ENCODE results near the gene STAP2. TPM values are rescaled to one million over a fixed set of nuclear protein-coding genes. Genes with fewer than 3 reads are reported as not detected.

STAP2 gene
- total RNA-seq, 4 donors from 2014 or later = 1.5 to 2.9 (median 1.8) TPM

DNA sequence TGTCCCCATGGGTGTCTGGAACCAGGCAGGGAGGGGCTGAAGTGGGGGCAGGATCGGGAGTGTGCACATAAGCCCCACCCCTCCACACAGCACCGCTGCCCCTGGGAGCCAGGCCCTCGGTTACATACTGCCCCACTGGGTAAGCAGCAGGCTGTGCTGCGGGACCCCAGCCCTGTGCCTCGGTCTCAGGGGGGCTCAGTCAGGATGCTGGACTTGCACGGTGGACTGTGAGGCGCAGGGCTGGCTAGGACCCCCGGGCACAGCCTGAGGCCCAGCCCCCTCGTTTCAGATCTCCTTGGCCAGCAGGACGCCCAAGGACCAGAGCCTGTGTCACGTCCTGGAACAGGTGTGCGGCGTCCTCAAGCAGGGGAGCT, 21.0 kb upstream of the STAP2 start:
- TF ChIP-seq, protein P1, sequence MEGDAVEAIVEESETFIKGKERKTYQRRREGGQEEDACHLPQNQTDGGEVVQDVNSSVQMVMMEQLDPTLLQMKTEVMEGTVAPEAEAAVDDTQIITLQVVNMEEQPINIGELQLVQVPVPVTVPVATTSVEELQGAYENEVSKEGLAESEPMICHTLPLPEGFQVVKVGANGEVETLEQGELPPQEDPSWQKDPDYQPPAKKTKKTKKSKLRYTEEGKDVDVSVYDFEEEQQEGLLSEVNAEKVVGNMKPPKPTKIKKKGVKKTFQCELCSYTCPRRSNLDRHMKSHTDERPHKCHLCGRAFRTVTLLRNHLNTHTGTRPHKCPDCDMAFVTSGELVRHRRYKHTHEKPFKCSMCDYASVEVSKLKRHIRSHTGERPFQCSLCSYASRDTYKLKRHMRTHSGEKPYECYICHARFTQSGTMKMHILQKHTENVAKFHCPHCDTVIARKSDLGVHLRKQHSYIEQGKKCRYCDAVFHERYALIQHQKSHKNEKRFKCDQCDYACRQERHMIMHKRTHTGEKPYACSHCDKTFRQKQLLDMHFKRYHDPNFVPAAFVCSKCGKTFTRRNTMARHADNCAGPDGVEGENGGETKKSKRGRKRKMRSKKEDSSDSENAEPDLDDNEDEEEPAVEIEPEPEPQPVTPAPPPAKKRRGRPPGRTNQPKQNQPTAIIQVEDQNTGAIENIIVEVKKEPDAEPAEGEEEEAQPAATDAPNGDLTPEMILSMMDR (IDR thresholded peaks at IDR 0.05; ENCODE audit: low read depth) = no peak

DNA sequence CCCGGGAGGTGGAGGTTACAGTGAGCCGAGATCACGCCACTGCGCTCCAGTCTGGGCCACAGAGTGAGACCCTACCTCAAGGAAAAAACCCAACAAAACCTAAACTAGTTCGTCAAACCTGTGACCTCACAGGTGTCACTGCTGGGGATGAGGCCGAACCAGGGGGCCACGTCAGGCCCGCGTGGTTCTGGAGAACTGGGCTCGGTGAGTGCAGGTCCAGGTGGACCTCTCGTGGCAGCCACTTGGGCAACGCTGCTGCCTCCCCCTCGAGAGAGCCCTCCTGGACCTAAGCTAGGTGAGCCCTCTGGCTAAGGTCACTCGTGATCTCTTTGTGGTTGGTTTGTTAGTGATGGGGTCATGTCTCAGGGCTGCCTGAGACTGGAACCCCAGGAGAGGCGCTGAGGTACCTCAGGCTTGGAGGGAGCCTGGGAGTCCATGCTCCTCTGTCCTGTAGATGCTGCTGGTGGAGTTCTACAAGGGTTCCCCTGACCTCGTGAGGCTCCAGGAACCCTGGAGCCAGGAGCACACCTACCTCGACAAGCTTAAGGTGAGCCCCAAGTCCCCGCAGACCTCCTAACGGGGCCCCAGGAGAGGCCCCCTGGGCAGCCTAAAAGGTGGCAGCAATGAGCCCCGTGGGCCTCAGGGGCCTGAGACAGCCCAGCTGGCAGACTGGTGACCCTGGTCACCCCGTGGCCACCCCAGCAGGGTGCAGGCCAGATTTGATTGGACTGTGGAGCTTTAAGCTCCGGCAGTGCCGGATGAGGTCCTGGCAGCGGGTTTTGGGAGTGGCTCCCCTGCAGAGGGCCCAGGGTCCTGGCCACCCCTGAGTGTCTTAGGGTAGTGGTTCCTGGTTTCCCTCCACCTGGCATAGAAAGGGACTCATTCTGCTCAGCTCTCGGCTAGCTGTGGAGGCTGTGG, 20.3 kb upstream of the STAP2 start:
- TF ChIP-seq, protein P1 (IDR thresholded peaks at IDR 0.05; ENCODE audit: low read depth) = no peak

DNA sequence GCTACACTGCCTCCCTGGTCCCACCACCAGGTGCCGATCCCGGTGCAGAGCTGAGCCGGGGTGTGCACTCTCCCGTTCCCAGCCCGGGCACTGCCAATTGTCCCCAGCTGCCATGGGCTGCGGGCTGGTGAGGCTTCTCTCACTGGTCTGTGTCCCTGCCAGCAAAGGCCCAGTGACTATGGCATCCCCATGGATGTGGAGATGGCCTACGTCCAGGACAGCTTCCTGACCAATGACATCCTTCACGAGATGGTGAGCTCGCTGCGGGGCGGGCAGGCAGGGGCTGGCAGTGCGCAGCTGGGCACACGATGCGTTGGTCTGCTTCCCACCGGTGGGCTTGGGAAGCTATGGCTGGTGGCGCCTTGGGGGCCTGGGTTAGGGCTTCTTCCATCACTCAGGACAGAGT, 19.3 kb upstream of the STAP2 start:
- TF ChIP-seq, protein P1 (IDR thresholded peaks at IDR 0.05; ENCODE audit: low read depth) = no peak

DNA sequence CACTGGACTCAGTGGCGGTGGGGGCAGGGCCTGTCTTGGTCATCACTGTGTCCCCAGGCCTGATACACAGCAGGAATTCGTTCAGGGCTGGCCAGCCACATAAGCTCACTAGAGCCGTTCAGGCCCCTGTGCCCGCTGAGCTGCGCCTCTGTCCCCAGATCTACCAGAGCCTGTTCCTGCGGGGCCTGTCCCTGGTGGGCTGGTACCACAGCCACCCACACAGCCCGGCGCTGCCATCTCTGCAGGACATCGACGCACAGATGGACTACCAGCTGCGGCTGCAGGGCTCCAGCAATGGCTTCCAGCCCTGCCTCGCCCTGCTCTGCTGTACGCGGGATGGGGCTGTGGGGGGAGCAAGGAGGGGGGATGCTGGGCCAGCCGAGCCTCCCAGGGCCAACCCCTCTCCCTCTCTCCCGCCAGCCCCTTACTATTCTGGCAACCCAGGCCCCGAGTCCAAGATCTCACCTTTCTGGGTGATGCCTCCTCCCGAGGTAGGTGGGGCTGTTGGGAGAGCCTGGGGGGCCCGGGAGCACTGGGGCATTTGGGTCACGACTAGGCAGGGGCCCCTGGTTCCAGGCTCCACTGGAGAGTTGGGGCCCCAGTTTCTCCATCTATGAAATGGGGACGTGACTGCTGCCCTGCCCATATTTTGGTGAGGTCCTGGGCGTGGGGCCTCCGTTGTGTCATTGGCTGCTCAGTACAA, 18.6 kb upstream of the STAP2 start:
- TF ChIP-seq, protein P1 (IDR thresholded peaks at IDR 0.05; ENCODE audit: low read depth) = no peak

DNA sequence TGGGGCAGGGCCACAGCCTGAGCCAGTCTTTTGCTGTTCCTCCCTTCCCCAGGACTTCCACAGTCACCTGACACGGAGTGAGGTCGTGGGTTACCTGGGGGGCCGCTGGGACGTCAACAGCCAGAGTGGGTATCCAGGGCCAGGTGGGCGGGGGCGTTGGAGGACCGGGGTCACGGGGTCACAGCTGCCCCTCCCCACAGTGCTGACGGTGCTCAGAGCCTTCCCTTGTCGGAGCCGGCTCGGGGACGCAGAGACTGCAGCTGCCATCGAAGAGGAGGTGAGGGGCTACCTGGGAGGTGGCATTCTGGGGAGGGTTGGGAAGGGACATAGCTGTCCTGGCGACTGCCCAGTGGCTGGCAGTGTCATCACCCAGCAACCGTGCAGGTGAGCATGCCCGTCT, 16.3 kb upstream of the STAP2 start:
- TF ChIP-seq, protein P1 (IDR thresholded peaks at IDR 0.05; ENCODE audit: low read depth) = no peak

DNA sequence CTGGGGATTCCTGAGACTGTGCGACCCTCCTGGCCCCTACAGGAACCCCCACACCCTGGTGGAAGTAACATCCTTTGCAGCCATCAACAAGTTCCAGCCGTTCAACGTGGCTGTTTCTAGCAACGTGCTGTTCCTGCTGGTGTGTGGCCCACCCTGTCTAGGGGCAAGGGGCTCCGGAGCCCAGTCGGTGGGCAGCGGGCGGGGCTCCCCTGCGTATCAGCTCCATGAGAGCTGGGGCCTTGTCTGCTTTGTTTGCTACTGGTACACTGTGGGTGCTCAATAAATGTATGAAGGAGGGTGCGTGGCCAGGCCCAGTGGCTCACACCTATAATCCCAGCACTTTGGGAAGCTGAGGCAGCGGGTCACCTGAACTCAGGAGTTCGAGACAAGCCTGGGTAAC, 15.7 kb upstream of the STAP2 start:
- TF ChIP-seq, protein P1 (IDR thresholded peaks at IDR 0.05; ENCODE audit: low read depth) = no peak

DNA sequence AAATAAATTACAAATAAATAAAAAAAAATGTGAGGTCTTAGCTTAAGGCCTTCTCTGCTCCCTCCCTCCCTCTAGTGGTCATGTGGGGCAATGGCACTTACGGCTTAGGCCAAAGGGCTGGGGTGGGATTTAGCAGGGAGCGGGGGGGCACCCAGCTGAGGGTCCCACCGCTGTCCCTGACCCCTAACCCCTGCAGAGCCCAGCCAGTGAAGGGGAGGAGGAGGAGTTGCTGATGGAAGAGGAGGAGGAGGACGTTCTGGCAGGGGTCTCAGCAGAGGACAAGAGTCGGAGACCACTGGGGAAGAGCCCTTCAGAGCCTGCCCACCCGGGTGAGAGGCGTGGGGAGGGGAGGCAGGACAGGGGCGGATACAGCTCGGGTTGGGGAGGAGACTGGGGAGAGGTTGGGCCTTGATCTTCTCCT, 14.1 kb upstream of the STAP2 start:
- TF ChIP-seq, protein P1 (IDR thresholded peaks at IDR 0.05; ENCODE audit: low read depth) = no peak
